HTERT RPE-1 (cell line): Measurements from ENCODE around the gene GNB3.

Experiments
- in situ Hi-C: fragments of 300-500 bp; cut with MboI; formaldehyde crosslinking; loops from 4 replicates; pipeline ENCODE4 v1.14.3; 2020; ENCODE audit warnings: low sequenced_read_pairs

GNB3 gene

GRCh38 chr12:6836851-6837250, 3.9 kb upstream of the GNB3 start:
- in situ Hi-C loops, result no loop called here

- in situ Hi-C loops, result no loop called here
Observed at GRCh38 chr12:6837370-6838060, 3.2 kb upstream of the GNB3 start.

- in situ Hi-C loops, result no loop called here
Observed at GRCh38 chr12:6838854-6839253, 1.9 kb upstream of the GNB3 start.

GRCh38 chr12:6839482-6840201, 1.1 kb upstream of the GNB3 start:
- in situ Hi-C loops, result no loop called here

GRCh38 chr12:6840330-6840729, 395 bp upstream of the GNB3 start:
- in situ Hi-C loops, result no loop called here

- in situ Hi-C loops, result no loop called here
Observed at GRCh38 chr12:6842075-6842474, 1.4 kb downstream of the GNB3 start.

- in situ Hi-C loops, result no loop called here
Observed at GRCh38 chr12:6843118-6843902, 2.6 kb downstream of the GNB3 start.

- in situ Hi-C loops, result no loop called here
Observed at GRCh38 chr12:6845395-6845794, 4.7 kb downstream of the GNB3 start.

- in situ Hi-C loops, result no loop called here
Observed at GRCh38 chr12:6846316-6846869, 5.7 kb downstream of the GNB3 start.

- in situ Hi-C loops, result no loop called here
Observed at GRCh38 chr12:6847676-6848075, 7.0 kb downstream of the GNB3 start.

- in situ Hi-C loops, result no loop called here
Observed at GRCh38 chr12:6849427-6849826, 8.7 kb downstream of the GNB3 start.

GRCh38 chr12:6849976-6850560, 9.3 kb downstream of the GNB3 start:
- in situ Hi-C loops, result no loop called here

- in situ Hi-C loops, result no loop called here
Observed at GRCh38 chr12:6850796-6851152, 10.0 kb downstream of the GNB3 start.

GRCh38 chr12:6851153-6851920, 10.6 kb downstream of the GNB3 start, which contains the start of gene CDCA3:
Gene CDCA3, minus strand, starts transcription at chr12:6851286. Its CDS starts 334 bp downstream, at chr12:6850952.
- in situ Hi-C loops, result no loop called here

GRCh38 chr12:6851921-6852650, 11.4 kb downstream of the GNB3 start, which contains the start of gene USP5:
Gene USP5, plus strand, starts transcription at chr12:6852150. Its CDS starts 30 bp downstream, at chr12:6852180.
- in situ Hi-C loops, result no loop called here

- in situ Hi-C loops, result no loop called here
Observed at GRCh38 chr12:6852651-6853354, 12.1 kb downstream of the GNB3 start.

- in situ Hi-C loops, result no loop called here
Observed at GRCh38 chr12:6853626-6854025, 12.9 kb downstream of the GNB3 start.

- in situ Hi-C loops, result no loop called here
Observed at GRCh38 chr12:6854036-6854435, 13.3 kb downstream of the GNB3 start.

GRCh38 chr12:6855322-6855721, 14.6 kb downstream of the GNB3 start:
- in situ Hi-C loops, result no loop called here
